Right lobe of liver (tissue), 4 donors: ENCODE data around the gene VASH2.

Source experiments
- CTCF ChIP-seq, 4 donors: fragments of 200-600 bp in 3 of 4; fragments of 450-650 bp in 1 of 4; IDR thresholded peaks; one replicate each; pipeline versions ENCODE4 v1.5.1 to v1.8.0; 2016 to 2022; ENCODE audit warnings: antibody characterized with exemption in 4 of 4, mild to moderate bottlenecking in 2 of 4
- POLR2A ChIP-seq: fragments of 450-650 bp; IDR thresholded peaks from one replicate; pipeline ENCODE4 v1.6.1; 2017; ENCODE audit warnings: antibody characterized with exemption, mild to moderate bottlenecking
- donor health status: DM: no; HTN: no; CAD: no.
- donor health status: DM: no; HTN: no; CAD: no.
- donor health status: DM: no; HTN: yes; CAD: no.

- TF ChIP-seq CTCF (IDR thresholded peaks at IDR 0.05) (no peak), POLR2A (no peak)
Measured at GRCh38 chr1:212962509-212962908, 12.2 kb downstream of the VASH2 start.
